Ishikawa (cell line): ENCODE results near the gene ARID5B.

Source experiments
- CEBPB ChIP-seq: IDR thresholded peaks from 2 replicates; pipeline ENCODE4 v1.6.1; 2012
- CREB1 ChIP-seq: IDR thresholded peaks from 2 replicates; pipeline ENCODE4 v1.6.1; 2012; ENCODE audit warnings: low read depth
- EP300 ChIP-seq: IDR thresholded peaks from 2 replicates; pipeline ENCODE4 v1.6.1; 2012; ENCODE audit warnings: borderline replicate concordance
- MAX ChIP-seq: IDR thresholded peaks from 2 replicates; pipeline ENCODE4 v1.6.1; 2012
- RAD21 ChIP-seq: IDR thresholded peaks from 2 replicates; pipeline ENCODE4 v1.6.1; 2012; ENCODE audit warnings: low read depth
- YY1 ChIP-seq: IDR thresholded peaks from 2 replicates; pipeline ENCODE4 v1.6.1; 2012; ENCODE audit warnings: low read depth
- ZBTB7A ChIP-seq: IDR thresholded peaks from 2 replicates; pipeline ENCODE4 v1.6.1; 2012; ENCODE audit warnings: low read depth

DNA sequence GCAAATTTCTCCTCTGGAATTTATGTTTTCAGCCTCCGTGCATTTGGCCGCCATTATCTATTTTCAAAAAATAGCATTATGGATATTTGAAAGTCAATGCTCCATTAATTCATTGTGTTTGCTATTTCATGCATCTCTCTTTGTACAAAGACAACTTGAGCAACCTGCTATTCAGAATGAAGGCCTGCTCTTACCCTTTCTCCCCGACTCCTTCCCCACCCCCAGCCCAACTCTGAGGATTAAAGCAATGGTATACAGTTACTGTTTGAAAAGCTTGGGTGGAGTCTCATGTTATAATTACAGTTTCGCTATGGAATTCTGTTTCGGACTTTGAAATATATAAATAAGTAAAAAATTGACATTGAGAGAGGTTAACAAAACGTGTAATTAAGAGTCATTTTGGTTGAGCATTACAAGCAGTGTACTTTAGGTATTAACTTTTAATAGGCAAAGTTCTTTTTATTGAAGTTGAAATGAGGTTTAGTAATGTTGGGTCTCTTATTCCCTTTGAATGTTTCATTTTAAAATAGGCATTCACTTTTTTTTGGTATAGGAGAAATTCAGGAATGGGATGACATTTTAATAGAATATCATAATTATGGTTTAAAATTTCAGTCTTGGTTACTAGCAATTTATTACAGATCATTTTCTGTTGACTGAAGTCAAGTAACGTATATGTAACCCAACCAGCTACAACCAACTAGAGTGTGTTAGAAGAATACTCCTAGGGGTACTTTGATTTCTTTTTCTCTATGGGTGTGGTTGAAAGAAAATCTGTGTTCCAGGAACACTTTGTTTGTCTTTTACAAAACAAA lies 93.1 kb downstream of the ARID5B start:
- TF ChIP-seq CEBPB (no peak; the same call in 1 of the 2 replicates), EP300 (peak; percentile 75; the same call in 1 of the 2 replicates), RAD21 (peak; percentile 16; the same call in 1 of the 2 replicates), YY1 (no peak), ZBTB7A (no peak), CREB1 (no peak), MAX (peak; percentile 47; the same call in 1 of the 2 replicates)
